A673 (cell line): ENCODE data around the gene ESPN. TPM values are rescaled to one million over a fixed set of nuclear protein-coding genes. Genes with fewer than 3 reads are reported as not detected.

Experiments
- BruUV-seq: library from RNA; stranded (reverse); fragments of 400-500 nt; replicated peaks from 2 replicates; lab custom pipeline; 2021; lab: Mats Ljungman, UMichigan
- CTCF ChIA-PET: fragments of 300-600 bp; sonication (Branson Sonifier 250); formaldehyde crosslinking; loops from one replicate; lab custom pipeline; 2022; ENCODE audit warnings: antibody characterized with exemption; lab: Charles Lee
- POLR2A ChIA-PET: fragments of 300-600 bp; sonication (Branson Sonifier 250); formaldehyde crosslinking; loops from one replicate; lab custom pipeline; 2022; ENCODE audit warnings: antibody characterized with exemption; ENCODE audit not compliant: low non-redundant PET; lab: Charles Lee
- DNase-seq: peaks from one replicate; pipeline ENCODE4 v3.0.0-alpha.2; 2015; ENCODE audit warnings: low spot score
- H3K27ac ChIP-seq: fragments of 200-600 bp; sonication (generic); 2 replicates; pipeline ENCODE4 v1.5.1; 2016; ENCODE audit warnings: mixed run types, low read depth, mild to moderate bottlenecking, mixed read lengths, antibody characterized with exemption, low read length; ENCODE audit not compliant: poor library complexity, severe bottlenecking
- H3K27me3 ChIP-seq: fragments of 200-600 bp; sonication (generic); replicated peaks from 2 replicates; pipeline ENCODE4 v1.6.1; 2017; ENCODE audit warnings: mixed run types, low read depth, mild to moderate bottlenecking, mixed read lengths, antibody characterized with exemption, low read length; ENCODE audit not compliant: insufficient read depth, poor library complexity
- H3K36me3 ChIP-seq: fragments of 200-600 bp; sonication (generic); 2 replicates; pipeline ENCODE4 v1.6.1; 2016; ENCODE audit warnings: mixed run types, mild to moderate bottlenecking, mixed read lengths, antibody characterized with exemption, low read length; ENCODE audit not compliant: insufficient read depth, poor library complexity, severe bottlenecking
- H3K4me1 ChIP-seq: fragments of 200-600 bp; sonication (generic); 2 replicates; pipeline ENCODE4 v1.6.1; 2017; ENCODE audit warnings: mixed run types, mild to moderate bottlenecking, mixed read lengths, antibody characterized with exemption, low read length; ENCODE audit not compliant: insufficient read depth, poor library complexity, severe bottlenecking
- H3K4me3 ChIP-seq: fragments of 200-600 bp; sonication (generic); 2 replicates; pipeline ENCODE4 v1.5.1; 2016; ENCODE audit warnings: low read depth, mixed run types, mild to moderate bottlenecking, mixed read lengths, low read length; ENCODE audit not compliant: poor library complexity, severe bottlenecking
- H3K9me3 ChIP-seq: fragments of 200-600 bp; sonication (generic); 2 replicates; pipeline ENCODE4 v1.6.1; 2016; ENCODE audit warnings: mixed run types, low read depth, mild to moderate bottlenecking, mixed read lengths, antibody characterized with exemption, low read length; ENCODE audit not compliant: poor library complexity, severe bottlenecking
- EZH2 ChIP-seq: fragments of 200-600 bp; sonication (generic); IDR thresholded peaks from 2 replicates; pipeline ENCODE4 v1.6.1; 2017; ENCODE audit warnings: borderline replicate concordance, low read depth, mild to moderate bottlenecking, mixed read lengths, antibody characterized with exemption, low read length; ENCODE audit not compliant: poor library complexity, severe bottlenecking
- intact Hi-C: fragments of 100-400 bp; cut with micrococcal nuclease; formaldehyde crosslinking; loops from one replicate; pipeline ENCODE4 v1.10.0; 2022; ENCODE audit not compliant: unreplicated experiment
- total RNA-seq: library from RNA; stranded (reverse); gene quantifications from 2 replicates; pipeline ENCODE4 v1.2.3, GENCODE V29; 2021
- TF ChIP-seq, protein P1 (sequence below): fragments of 300-800, 200-600 bp; sonication (generic); conservative IDR thresholded peaks from 2 replicates; pipeline ENCODE4 v1.5.1; 2017; ENCODE audit warnings: low read depth, mild to moderate bottlenecking, antibody characterized with exemption, low read length, moderate library complexity, mixed read lengths

The ESPN gene
- total RNA-seq, 1 experiment from 2014 or later, result not detected

GRCh38 chr1:6494627-6495026, 70.1 kb downstream of the ESPN start:
- ChIA-PET CTCF (no interaction called here), POLR2A (no interaction called here)
- Histone ChIP-seq H3K27ac (no peak overlapping the region), H3K4me1 (peaks cover 14% of the 10 kb centered on the region), H3K27me3 (no peaks in the 10 kb centered on the region), H3K4me3 (no peak overlapping the region), H3K36me3 (no peaks in the 10 kb centered on the region), H3K9me3 (no peaks in the 10 kb centered on the region)
- intact Hi-C loops, result no loop called here
- DNase-seq, result no peak
- no TSS peak for BruUV-seq
- TF ChIP-seq, protein P1, sequence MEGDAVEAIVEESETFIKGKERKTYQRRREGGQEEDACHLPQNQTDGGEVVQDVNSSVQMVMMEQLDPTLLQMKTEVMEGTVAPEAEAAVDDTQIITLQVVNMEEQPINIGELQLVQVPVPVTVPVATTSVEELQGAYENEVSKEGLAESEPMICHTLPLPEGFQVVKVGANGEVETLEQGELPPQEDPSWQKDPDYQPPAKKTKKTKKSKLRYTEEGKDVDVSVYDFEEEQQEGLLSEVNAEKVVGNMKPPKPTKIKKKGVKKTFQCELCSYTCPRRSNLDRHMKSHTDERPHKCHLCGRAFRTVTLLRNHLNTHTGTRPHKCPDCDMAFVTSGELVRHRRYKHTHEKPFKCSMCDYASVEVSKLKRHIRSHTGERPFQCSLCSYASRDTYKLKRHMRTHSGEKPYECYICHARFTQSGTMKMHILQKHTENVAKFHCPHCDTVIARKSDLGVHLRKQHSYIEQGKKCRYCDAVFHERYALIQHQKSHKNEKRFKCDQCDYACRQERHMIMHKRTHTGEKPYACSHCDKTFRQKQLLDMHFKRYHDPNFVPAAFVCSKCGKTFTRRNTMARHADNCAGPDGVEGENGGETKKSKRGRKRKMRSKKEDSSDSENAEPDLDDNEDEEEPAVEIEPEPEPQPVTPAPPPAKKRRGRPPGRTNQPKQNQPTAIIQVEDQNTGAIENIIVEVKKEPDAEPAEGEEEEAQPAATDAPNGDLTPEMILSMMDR, result no peak
- TF ChIP-seq EZH2, result no peak

- H3K9me3 ChIP-seq, result no peaks in the 10 kb centered on the region
- TF ChIP-seq, protein P1, result no peak
- TF ChIP-seq EZH2, result no peak
- H3K27me3 ChIP-seq, result no peaks in the 10 kb centered on the region
- BruUV-seq, result no TSS peak
- no peak overlapping the region for H3K4me3 ChIP-seq
- peaks cover 14% of the 10 kb centered on the region for H3K4me1 ChIP-seq
- no peak for DNase-seq
- POLR2A ChIA-PET, result no interaction called here
- no peak overlapping the region for H3K27ac ChIP-seq
- CTCF ChIA-PET, result no interaction called here
- H3K36me3 ChIP-seq, result no peaks in the 10 kb centered on the region
- intact Hi-C loops, result no loop called here
These were observed 70.5 kb downstream of the ESPN start for GRCh38 chr1:6495041-6495441.

GRCh38 chr1:6495540-6496364, 71.2 kb downstream of the ESPN start:
- H3K27me3 ChIP-seq, result no peaks in the 10 kb centered on the region
- no peaks in the 10 kb centered on the region for H3K9me3 ChIP-seq
- ChIA-PET POLR2A (no interaction called here), CTCF (no interaction called here)
- no peak for TF ChIP-seq EZH2
- TF ChIP-seq, protein P1, result no peak
- no peak overlapping the region for H3K4me3 ChIP-seq
- no peak overlapping the region for H3K27ac ChIP-seq
- BruUV-seq, result no TSS peak
- peaks cover 6% of the 10 kb centered on the region for H3K4me1 ChIP-seq
- no peak for DNase-seq
- intact Hi-C loops, result no loop called here
- H3K36me3 ChIP-seq, result no peaks in the 10 kb centered on the region
